Liver (tissue), 9 donors: ENCODE data around the gene SDF4. TPM values are rescaled to one million over a fixed set of nuclear protein-coding genes. Genes with fewer than 3 reads are reported as not detected.
A peak's percentile ranks its signal among the peaks of the same experiment; 100 is the strongest.

Experiments
- DNase-seq: peaks from one replicate; pipeline ENCODE4 v3.0.0-alpha.2; 2017; ENCODE audit warnings: low spot score
- H3K27ac ChIP-seq, 2 donors: one replicate each; pipeline ENCODE4 v1.7.0; 2013; ENCODE audit warnings: inconsistent platforms in 2 of 2, low read length in 2 of 2, control low read depth in 1 of 2, low read depth in 1 of 2, mild to moderate bottlenecking in 1 of 2
- H3K27me3 ChIP-seq, 4 donors: one replicate each; pipeline versions ENCODE4 v1.6.1 to v1.7.0; 2013; ENCODE audit warnings: low read length in 3 of 4, inconsistent platforms in 1 of 4, mild to moderate bottlenecking in 1 of 4, moderate library complexity in 1 of 4; ENCODE audit not compliant: control insufficient read depth in 4 of 4, insufficient read depth in 4 of 4
- H3K36me3 ChIP-seq, 4 donors: one replicate each; pipeline versions ENCODE4 v1.6.1 to v1.7.0; 2013; ENCODE audit warnings: low read length in 3 of 4, mild to moderate bottlenecking in 3 of 4, low read depth in 1 of 4, moderate library complexity in 1 of 4; ENCODE audit not compliant: control insufficient read depth in 4 of 4, insufficient read depth in 3 of 4
- H3K4me1 ChIP-seq, 4 donors: one replicate each; pipeline versions ENCODE4 v1.6.1 to v1.7.0; 2013; ENCODE audit warnings: low read length in 3 of 4, mild to moderate bottlenecking in 3 of 4, moderate library complexity in 1 of 4; ENCODE audit not compliant: control insufficient read depth in 4 of 4, insufficient read depth in 4 of 4
- H3K4me3 ChIP-seq, 3 donors: one replicate each; pipeline versions ENCODE4 v1.6.1 to v1.7.0; 2013; ENCODE audit warnings: low read length in 3 of 3, control low read depth in 1 of 3, low read depth in 1 of 3, mild to moderate bottlenecking in 1 of 3
- H3K9ac ChIP-seq, 2 donors: one replicate each; pipeline ENCODE4 v1.7.0; 2013; ENCODE audit warnings: low read length in 2 of 2, mild to moderate bottlenecking in 2 of 2, moderate library complexity in 2 of 2, control low read depth in 1 of 2, low read depth in 1 of 2
- H3K9me3 ChIP-seq, 4 donors: one replicate each; pipeline versions ENCODE4 v1.6.1 to v1.7.0; 2013; ENCODE audit warnings: low read length in 3 of 4; ENCODE audit not compliant: control insufficient read depth in 4 of 4
- ATF3 ChIP-seq: IDR thresholded peaks from 2 replicates; pipeline ENCODE4 v1.6.1; 2016; ENCODE audit warnings: antibody characterized with exemption
- EGR1 ChIP-seq, 2 donors: IDR thresholded peaks; 2 replicates each; pipeline ENCODE4 v1.6.1; 2016 to 2018; ENCODE audit warnings: antibody characterized with exemption in 2 of 2, low read depth in 2 of 2
- HNF4A ChIP-seq, 2 donors: conservative IDR thresholded peaks; 2 replicates each; pipeline ENCODE4 v1.6.1; 2016; ENCODE audit warnings: antibody characterized with exemption in 2 of 2, mild to moderate bottlenecking in 2 of 2
- NR2F2 ChIP-seq: IDR thresholded peaks from 2 replicates; pipeline ENCODE4 v1.6.1; 2016; ENCODE audit warnings: antibody characterized with exemption
- RAD21 ChIP-seq, 2 donors: IDR thresholded peaks; 2 replicates each; pipeline ENCODE4 v1.6.1; 2016; ENCODE audit warnings: antibody characterized with exemption in 2 of 2, mild to moderate bottlenecking in 2 of 2
- REST ChIP-seq: IDR thresholded peaks from 2 replicates; pipeline ENCODE4 v1.6.1; 2016; ENCODE audit warnings: antibody characterized with exemption, mild to moderate bottlenecking
- RXRA ChIP-seq, 2 donors: IDR thresholded peaks; 2 replicates each; pipeline ENCODE4 v1.6.1; 2017 to 2018; ENCODE audit warnings: antibody characterized with exemption in 2 of 2, mild to moderate bottlenecking in 1 of 2
- SP1 ChIP-seq: IDR thresholded peaks from 2 replicates; pipeline ENCODE4 v1.6.1; 2018; ENCODE audit warnings: antibody characterized with exemption, mild to moderate bottlenecking
- WGBS: extraction: QIAGEN DNeasy Blood & Tissue Kit; methylation state at CpG from one replicate; pipeline ENCODE4 v1.1.7; 2013; 5-methylcytosine and 5-hydroxymethylcytosine counted together
- polyA plus RNA-seq, 2 donors: library from polyadenylated mRNA; stranded (reverse) in 1 of 2; unstranded in 1 of 2; fragments of 200-250 nt in 1 of 2; fragments of >200 nt in 1 of 2; fragmentation: Nextera tagmentation in 1 of 2; extraction: Ambion mirVana in 1 of 2; gene quantifications; one replicate each; pipeline versions ENCODE4 v1.2.1 to v1.2.3, GENCODE V29; 2013 to 2015
- total RNA-seq, 2 donors: library from RNA; depleted of rRNA; stranded (reverse); fragments of >200 nt; gene quantifications; one replicate each; pipeline ENCODE4 v1.2.3, GENCODE V29; 2014
- donor health status: healthy.
- donor health status: healthy.
- donor health status: healthy.
- donor health status: healthy.
- donor health status: healthy.

SDF4 gene
- total and polyA plus RNA-seq, 4 donors, result 48.7 to 180 (median 75.9) TPM

- H3K9me3 ChIP-seq, result no peaks in the 10 kb centered on the region
- H3K27ac ChIP-seq, result peak overlapping the region in 1 of 2 donors; percentile 30
- no peak for TF ChIP-seq ATF3
- TF ChIP-seq EGR1 (IDR thresholded peaks at IDR 0.05; ENCODE audit: low read depth in 2 of 2), result no peak
- no peak overlapping the region for H3K9ac ChIP-seq
- H3K27me3 ChIP-seq, result no peaks in the 10 kb centered on the region
- no peak for DNase-seq
- no peaks in the 10 kb centered on the region for H3K36me3 ChIP-seq
- H3K4me3 ChIP-seq, result no peak overlapping the region
- peaks cover 9 to 24% (median 13%) of the 10 kb centered on the region in 4 donors for H3K4me1 ChIP-seq
- WGBS, result 70% methylated on average over 11 of the region's 11 CpGs
Measured at GRCh38 chr1:1240348-1240732, 8.5 kb upstream of the SDF4 start.

- DNase-seq, result peak; percentile 55
- Histone ChIP-seq H3K4me3 (no peak overlapping the region), H3K9ac (no peak overlapping the region), H3K27me3 (no peaks in the 10 kb centered on the region), H3K27ac (peak overlapping the region; percentile 12 to 30), H3K9me3 (no peaks in the 10 kb centered on the region), H3K4me1 (peaks cover 9 to 24% (median 13%) of the 10 kb centered on the region in 4 donors), H3K36me3 (no peaks in the 10 kb centered on the region)
- TF ChIP-seq REST, result no peak
- TF ChIP-seq RXRA (IDR thresholded peaks at IDR 0.05), result peak; percentile 86 to 94
- peak; percentile 57 to 58 for TF ChIP-seq HNF4A (conservative IDR thresholded peaks at IDR 0.05)
- no peak for TF ChIP-seq RAD21 (IDR thresholded peaks at IDR 0.05)
- peak; percentile 21 for TF ChIP-seq SP1
- TF ChIP-seq NR2F2, result peak; percentile 85
- 27% methylated on average over 30 of the region's 30 CpGs for WGBS
Measured at GRCh38 chr1:1239614-1240347, 8.0 kb upstream of the SDF4 start.

- no peaks in the 10 kb centered on the region for H3K36me3 ChIP-seq
- no peaks in the 10 kb centered on the region for H3K9me3 ChIP-seq
- peak overlapping the region in 1 of 2 donors; percentile 12 for H3K27ac ChIP-seq
- H3K27me3 ChIP-seq, result no peaks in the 10 kb centered on the region
- no peak overlapping the region for H3K4me3 ChIP-seq
- no peak for DNase-seq
- no peak for TF ChIP-seq EGR1 (IDR thresholded peaks at IDR 0.05; ENCODE audit: low read depth in 2 of 2)
- TF ChIP-seq REST, result no peak
- H3K9ac ChIP-seq, result no peak overlapping the region
- peaks cover 9 to 24% (median 13%) of the 10 kb centered on the region in 4 donors for H3K4me1 ChIP-seq
- WGBS, result 80% methylated on average over 15 of the region's 15 CpGs
Measured at GRCh38 chr1:1239227-1239613, 7.4 kb upstream of the SDF4 start.
